Stromal cell of bone marrow (primary cell): Measurements from ENCODE around the gene CD69.

Experiments
- DNase-seq: peaks from one replicate; pipeline ENCODE4 v3.0.0-alpha.2; 2012; ENCODE audit warnings: low read depth

CD69 gene

DNA sequence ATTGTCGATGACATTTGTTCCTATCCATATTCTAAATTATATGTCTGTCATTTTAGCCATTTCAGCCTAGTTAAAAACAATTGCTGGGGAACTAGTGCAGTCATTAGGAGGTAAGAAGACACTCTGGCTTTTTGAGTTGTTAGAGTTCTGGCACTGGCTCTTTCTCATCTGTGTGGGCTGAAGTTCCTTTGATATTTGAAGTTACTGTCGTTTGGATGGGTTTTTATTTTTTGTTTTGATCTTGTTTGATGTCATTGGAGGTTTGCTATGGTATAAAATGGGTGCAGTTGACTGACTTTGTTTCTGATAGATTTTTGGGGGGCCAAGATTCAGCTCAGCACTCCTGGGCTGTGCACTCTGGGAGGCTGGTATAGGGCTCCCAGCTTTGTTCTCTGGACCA, 20.7 kb upstream of the CD69 start:
- no peak for DNase-seq

DNA sequence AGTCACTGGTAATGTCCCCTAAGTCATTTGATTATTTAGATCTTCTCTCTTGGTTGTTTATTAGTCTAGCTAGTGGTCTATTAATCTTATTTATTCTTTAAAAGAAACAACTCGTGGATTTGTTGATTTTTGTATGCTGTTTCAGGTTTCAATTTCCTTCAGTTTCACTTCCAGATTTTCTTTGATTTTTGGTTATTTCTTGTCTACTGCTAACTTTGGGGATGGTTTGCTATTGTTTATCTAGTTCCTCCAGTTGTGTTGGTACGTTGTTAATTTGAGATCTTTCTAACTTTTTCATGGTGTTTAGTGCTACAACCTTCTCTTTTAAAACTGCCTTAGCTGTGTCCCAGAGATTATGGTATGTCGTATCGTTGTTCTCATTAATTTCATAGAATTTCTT, 18.5 kb upstream of the CD69 start:
- DNase-seq: no peak

DNA sequence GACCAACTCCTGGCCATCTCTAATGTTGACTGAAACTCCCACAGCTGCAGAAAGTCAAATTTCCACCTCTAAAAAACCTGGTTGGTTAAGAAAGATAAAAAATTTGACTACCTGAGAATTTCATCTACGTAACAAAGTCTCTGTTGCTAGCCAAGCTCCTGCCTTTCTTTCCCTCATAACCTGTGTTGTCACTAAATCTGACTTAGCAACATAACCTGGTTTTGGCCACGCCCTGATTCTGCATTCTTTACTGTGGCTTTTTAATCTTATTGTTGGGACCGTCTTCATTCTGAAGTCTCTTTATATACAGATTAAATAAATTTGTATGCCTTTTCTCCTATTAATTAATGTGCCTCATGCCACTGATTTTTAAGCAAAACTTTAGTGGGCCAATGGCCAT, 16.1 kb upstream of the CD69 start:
- no peak for DNase-seq

GRCh38 chr12:9773216-9773877, 12.6 kb upstream of the CD69 start:
- DNase-seq: no peak

GRCh38 chr12:9763025-9763424, 2.3 kb upstream of the CD69 start:
- no peak for DNase-seq

GRCh38 chr12:9762369-9762768, 1.7 kb upstream of the CD69 start:
- DNase-seq: no peak

- DNase-seq: no peak
Observed at GRCh38 chr12:9761419-9761781, 699 bp upstream of the CD69 start.

- no peak for DNase-seq
Observed at GRCh38 chr12:9760120-9760519, 581 bp downstream of the CD69 start.

GRCh38 chr12:9759694-9760093, 1.0 kb downstream of the CD69 start:
- DNase-seq: no peak

DNA sequence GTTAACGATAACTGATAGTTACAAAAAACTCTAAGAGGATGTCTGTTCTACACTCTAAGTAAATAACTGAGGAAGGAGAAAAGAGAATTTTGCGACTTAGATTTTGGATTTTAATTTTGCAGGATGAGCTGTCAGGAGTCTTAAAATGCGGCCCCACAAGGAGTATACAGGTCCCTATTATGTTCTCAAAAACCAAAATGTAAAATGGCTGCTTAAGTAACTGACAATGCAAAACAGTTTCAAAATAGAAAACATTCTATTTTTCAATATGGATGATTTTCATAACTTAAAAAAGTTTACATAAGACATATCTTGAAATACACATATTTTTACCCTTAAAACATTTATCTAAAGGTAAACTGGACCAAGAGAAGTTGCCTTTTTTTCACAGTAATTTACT, 2.6 kb downstream of the CD69 start:
- DNase-seq: no peak

GRCh38 chr12:9757433-9758025, 3.2 kb downstream of the CD69 start:
- no peak for DNase-seq

DNA sequence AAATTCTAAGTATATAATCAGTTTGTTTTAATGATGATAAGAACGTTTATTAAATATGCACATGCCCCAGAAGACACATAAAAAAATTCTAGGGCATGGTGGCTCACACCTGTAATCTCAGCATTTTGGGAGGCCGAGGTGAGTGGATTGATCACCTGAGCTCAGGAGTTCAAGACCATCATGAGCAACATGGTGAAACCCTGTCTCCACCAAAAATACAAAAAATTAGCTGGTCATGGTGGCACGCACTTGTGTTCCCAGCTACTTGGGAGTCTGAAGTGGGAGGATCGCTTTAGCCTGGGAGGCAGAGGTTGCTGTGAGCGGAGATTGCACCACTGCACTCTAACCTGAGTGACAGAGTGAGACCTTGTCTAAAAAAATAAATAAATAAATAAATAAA, 4.0 kb downstream of the CD69 start:
- no peak for DNase-seq

DNA sequence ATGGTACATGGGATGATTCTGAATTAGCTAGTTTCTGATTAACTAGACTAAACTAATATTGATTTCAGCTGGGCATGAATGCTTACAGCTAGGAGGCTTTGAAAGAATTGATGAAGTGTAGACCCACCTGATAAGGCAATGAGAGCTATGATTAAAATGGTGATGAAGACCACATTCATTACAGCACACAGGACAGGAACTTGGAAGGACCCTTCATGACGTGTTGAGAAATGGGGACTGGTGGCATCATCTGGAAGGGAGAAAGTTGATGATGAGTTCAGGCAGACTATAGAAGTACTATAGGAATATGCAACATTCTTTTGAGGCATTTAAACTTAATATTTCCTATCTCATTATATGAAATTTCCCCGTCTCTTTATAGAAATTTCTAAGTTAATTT, 4.5 kb downstream of the CD69 start:
- DNase-seq: no peak

DNA sequence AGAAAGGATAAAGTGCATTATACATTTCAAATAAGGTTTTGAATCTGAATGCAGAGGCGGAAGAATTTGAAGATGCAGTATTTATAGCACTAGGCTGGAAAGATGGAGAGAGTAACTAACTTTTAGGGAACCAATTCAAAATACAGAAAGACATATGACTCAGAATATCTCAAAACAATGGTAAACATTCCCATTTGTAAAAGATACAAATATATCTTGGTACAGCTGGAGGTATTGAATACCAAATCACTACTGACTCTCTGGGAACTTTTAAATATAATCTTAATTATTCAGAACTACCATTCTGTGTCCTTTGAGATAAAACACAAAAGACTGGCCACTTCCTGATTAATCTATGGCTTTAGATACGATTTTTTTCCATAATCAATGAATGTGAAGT, 5.1 kb downstream of the CD69 start:
- DNase-seq: no peak

- DNase-seq: no peak
Observed at GRCh38 chr12:9755035-9755434, 5.7 kb downstream of the CD69 start.

DNA sequence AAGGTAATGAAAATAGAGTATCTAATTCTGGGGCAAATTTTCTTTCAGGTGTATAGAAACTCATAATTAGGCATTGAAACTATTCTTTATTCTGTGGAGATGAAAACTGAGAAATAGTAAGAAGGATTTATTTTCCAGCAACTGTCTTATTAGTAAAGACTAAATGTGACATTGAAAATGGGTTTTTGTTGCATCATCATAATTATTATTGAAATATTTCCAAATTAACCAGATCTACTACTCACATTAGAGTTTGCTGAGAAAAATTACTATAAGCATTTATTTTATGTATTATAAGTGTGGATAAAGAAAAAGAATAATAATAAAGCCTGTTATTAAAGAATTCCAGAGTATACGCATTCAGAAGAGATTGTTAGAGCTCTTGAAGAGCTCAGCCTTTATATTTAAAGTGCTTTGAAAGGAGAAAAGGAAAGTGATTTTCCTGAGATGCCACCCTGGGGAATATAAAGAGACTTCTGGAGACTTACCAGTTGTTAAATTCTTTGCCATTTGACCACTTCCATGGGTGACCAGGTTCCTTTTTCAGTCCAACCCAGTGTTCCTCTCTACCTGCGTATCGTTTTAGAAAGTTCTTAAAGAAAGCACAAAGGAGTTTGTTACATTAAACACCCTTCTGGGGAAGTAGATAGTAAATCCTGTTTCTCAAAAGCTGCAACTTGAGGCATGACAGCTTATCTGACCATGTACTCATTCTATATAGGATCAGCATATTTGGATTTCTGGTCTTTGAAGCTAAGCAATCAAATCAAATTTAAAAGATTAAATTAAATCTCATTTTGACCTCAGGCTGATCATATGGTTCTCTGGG, 6.4 kb downstream of the CD69 start:
- no peak for DNase-seq

- DNase-seq: no peak
Observed at GRCh38 chr12:9753498-9753897, 7.2 kb downstream of the CD69 start.

DNA sequence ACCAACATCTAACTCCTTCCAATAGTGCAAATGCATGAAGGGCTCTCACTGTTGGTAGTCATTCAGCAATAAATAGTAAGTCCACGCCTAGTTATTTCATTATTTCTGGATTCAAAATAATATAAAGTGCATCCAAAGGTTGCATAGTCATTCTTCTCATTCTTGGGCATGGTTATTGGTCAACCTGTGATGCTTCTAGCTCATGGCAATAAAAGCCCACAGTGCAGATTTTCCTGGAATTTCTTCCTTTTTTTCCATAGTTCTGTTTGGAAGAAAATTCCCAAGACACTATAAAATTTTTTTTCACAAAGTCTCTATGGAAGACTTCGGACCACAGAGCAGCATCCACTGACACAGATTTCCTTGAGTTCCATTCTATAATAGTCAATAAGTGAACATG, 7.6 kb downstream of the CD69 start:
- no peak for DNase-seq

DNA sequence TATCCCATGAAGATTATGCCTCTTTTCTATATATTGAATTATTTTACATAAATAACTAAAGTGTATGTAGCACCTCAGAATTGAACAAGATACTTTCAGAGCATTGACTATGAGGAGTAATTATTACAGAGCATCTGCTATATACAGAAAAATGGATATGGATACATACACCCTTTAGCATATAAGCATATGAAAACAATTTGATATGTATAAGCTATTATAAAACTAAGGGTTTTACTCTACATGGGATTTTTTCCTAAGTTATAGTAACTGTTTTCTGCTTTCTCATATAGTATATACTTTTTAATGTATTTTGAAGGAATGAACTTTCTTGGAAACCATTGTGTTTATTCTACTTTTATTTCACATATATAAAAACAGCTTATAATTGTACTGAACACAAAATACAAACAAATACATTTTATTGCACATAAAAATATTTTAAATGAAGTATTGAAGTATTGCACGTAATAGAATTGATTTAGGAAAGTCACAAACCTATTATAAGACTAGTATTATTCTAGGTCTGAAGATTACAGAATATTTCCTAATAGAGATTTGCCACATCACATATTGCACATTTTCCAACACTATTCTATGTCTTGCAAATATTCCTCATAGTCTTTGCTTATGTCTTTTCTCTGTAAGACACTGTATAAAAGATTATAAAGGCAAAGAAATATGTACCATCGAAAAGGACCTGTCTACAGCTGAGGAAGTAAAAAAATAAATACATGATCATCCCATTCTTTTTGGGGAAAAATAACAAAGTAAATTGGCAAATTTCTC, 8.4 kb downstream of the CD69 start:
- DNase-seq: no peak

GRCh38 chr12:9751204-9752144, 9.2 kb downstream of the CD69 start:
- peak; percentile 3 for DNase-seq
